GM18520 (cell line): Measurements from ENCODE around the gene UBE4B.

Source experiments
- ATAC-seq: cut with Tn5 transposase; IDR thresholded peaks from one replicate; pipeline ENCODE4 v1.9.1; 2021; ENCODE audit not compliant: unreplicated experiment

UBE4B gene

DNA sequence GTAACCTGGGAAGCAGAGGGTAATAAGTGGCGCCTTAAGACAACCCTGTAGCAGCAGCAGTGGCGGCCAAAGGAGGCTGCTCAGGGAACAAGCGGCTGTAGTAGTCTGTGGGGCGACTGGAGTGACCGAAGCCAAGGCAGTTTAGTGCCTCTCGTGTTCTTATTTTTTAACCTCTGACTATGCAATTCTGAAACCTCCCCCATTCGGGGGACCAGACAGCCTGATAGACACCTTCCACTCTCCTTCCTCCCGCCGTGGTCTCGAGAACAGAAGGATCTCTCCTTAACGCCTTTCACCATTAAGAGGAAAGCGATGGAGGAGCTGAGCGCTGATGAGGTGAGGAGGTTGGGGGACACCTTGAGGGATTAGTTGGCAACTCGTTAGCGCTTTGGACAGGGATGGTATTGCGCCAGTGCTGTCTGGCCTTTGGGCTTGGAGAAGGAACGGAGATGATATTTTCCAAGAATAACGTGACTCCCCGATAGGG is 644 bp downstream of the UBE4B start:
- no peak for ATAC-seq

DNA sequence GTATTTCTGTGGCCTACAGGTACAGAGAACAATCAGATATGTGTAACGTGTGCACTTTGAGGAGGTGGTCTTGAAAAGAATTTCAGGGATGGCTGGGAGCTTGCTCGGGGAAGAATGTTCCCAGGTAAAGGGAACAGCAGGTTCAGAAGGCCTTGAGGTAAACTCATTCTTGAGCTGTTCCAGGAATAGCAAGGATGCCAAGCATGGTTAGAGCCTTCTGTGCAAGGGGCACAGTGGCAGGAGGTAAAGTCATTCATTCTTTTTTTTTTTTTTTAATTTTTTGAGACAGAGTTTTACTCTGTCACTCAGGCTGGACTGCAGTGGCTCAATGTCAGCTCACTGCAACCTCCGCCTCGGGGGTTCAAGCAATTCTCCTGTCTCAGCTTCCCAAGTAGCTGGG is 10.0 kb downstream of the UBE4B start:
- no peak for ATAC-seq

DNA sequence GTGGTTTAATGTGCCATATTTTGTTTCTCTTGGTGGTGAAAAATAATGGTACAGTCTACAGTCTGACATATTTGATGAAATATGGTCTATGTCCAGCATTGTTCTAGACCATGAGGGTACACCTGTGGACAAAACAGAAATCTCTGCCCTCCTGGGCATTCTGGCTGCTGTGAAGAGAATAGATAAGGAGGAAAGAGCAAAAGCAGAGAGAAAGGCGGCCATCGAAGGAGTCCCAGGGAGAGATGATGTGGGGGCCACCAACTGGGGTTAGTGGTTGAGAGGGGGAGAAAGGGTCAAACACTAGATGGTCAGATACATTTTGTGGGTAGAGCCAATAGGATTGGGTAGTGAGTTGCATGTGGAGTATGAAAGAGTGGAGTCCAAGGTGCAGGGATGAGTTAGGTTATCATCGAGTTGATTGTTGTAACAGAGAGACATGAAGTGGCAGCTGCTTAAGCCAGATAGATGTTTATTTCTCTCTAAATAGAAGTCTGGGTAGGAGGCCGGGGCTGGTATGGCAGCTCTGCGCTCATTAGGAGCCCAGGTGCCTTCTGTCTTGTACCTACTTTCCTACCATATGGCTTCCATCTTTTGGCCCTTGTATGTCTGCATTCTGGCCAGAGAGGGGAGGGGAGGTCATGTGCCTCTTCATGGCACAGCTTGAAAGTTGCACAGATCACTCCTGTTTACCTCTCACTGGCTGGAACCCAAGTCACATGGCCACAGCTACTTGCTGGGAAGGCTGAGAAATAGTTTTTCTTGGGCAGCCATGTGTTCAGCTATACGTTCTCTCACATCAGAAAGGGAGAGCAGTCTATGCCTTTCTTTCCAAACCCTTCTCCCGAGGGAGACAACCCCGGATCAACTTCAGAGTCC is 13.0 kb downstream of the UBE4B start:
- ATAC-seq, result no peak

DNA sequence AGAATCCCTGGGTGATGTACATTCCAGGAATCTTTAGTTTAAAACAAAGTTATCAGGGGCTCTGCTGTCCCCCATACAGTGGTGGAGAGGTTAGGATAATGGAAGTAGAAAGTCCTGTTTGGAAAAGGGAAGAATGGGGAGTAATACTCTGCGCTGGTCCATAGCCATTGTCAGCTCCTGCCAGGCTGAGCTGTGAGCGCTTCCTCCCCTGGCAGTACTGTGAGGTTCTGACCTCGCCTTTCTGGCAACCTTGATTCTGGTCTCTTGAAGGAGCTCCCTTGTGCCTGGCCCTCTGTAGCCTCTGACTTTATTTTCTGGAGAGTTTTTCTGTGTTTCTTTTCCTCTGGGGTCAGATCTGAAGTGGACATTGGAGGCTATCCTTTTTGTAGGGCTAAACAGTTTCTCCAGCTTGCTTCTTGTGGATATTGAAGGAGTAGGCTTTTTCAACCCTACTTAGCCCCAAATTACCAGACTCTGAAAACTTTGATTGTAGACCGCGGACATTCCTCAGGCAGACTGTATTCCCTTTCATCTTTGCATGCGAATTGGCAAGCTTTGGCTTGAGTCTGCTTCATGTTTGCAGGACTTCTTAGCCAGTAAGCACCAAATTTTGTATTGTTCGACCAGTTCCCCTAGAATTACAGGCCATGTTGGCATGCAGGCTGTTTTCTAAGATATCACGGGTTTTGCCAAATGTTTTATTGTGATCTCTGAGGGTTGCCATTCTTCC is 13.8 kb downstream of the UBE4B start:
- ATAC-seq, result no peak

DNA sequence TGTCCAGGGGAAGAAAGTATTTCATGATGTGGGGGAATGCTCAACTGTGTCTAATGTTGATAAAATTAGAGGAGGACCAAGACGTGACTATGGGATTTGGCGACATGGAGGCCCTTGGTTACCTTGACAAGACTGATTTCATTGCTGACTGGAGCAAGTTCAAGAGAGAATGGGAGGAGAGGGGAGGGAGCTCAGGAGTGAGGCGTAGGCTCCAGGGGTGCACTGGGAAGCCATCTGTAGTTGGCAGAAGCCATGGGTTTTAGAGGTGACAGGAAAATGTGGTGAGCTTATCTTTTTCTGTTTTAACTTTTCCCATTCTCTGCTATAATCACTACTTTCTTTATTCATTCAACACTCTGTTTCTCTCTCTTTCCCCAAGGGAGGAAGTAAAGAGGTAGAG is 15.8 kb downstream of the UBE4B start:
- ATAC-seq, result no peak

DNA sequence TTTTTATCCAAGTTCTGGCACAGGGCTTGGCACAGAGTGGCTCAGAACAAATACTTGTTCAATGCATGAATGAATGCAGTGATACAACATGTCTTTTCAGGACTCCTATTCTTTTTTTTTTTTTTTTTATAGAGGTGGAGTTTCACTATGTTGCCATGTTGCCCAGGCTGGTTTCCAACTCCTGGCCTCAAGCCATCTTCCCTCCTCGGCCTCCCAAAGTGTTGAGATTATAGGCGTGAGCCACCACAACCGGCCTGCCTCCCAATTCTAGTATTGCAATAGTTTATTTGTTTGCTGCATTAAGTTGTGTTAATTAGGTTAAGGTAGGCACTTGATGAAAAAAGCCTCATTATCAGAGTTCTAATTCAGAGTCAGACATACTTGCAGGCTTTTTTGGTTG is 17.9 kb downstream of the UBE4B start:
- no peak for ATAC-seq

DNA sequence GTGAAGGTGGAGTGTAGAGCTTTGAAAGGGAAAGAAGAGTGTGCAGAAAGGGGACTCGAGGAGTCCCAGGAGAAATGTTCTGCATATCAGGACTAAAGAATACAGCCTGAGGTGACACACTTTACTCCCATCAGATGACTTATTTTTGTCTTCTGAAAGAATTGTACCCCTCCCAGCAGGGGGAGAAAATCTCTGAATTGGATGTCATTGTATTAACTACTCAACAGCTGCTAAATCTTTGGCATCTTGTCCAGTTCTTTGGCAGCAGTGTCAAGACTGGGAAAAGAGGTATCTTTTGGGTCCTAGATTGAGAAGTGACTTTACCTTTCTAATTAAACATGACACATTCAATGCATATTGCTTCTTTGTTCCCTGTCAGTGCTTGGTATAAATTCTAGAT is 18.9 kb downstream of the UBE4B start:
- ATAC-seq, result no peak

DNA sequence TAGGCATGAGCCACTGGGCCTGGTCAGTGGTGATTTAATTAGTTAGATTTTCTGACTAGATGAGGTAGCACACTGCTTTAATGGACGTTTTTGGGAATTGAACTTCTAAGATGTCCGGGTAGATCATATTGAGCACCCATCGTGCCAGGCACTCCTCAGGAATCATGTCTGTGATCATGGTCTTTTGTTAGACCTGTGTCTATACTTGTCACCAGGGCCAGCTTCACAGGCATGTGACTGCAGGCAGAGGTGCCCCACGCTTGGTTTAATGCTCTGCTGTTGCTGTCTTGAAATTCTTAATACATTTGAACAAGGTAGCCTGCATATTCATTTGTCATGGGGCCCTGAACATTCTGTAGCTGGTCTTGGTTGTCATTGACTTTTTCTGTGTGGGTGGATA is 19.6 kb downstream of the UBE4B start:
- ATAC-seq, result no peak

DNA sequence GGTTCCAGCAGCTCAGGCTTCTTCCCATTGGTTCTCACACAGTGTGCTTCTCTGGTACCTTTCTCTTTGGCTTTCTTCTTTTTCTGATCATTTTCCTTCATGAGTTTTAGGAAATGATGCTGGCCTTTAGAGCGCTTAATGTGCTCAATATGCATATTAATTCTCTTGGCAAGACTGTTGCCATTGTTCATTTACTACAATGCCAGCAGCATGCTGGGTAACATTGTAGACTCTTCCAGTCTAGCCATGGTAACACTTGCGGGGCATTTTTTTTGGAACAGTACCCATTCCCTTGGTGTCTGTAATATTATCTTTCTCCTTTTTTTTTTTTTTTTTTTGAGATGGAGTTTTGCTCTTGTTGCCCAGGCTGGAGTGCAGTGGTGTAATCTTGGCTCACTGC is 21.7 kb downstream of the UBE4B start:
- ATAC-seq, result no peak

DNA sequence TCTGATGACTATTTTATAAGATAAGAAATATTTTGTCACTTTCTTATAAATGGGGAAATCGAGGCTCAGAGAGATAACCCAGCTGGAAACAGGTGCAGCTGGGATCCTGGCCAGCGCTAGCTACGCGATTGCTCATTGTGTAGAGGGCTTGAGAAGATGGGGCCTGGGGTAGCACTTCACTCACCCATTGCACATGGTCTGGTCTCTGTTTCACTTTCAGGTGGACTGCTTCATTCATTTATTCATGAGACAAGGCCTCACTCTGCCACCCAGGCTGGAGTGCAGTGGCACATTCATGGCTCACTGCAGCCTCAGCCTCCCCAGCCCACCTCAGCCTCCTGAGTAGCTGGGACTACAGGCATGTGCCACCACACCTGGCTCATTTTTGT is 23.8 kb downstream of the UBE4B start:
- ATAC-seq, result no peak

DNA sequence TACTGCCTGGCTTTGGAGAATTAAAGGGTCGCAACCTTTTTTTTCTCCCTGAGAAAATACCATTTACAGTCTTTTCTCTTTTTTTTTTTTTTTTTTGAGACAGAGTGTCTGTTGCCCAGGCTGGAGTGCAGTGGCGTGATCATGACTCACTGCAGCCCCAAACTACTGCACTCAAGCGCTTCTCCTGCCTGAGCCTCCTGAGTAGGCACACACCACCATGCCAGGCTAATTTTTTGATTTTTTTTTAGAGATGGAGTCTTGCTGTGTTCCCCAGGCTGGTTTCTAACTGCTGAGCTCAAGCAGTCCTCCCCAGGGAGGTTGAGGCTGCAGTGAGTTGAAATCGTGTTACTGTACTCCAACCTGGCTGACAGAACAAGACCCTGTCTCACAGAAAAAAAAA is 24.6 kb downstream of the UBE4B start:
- no peak for ATAC-seq

DNA sequence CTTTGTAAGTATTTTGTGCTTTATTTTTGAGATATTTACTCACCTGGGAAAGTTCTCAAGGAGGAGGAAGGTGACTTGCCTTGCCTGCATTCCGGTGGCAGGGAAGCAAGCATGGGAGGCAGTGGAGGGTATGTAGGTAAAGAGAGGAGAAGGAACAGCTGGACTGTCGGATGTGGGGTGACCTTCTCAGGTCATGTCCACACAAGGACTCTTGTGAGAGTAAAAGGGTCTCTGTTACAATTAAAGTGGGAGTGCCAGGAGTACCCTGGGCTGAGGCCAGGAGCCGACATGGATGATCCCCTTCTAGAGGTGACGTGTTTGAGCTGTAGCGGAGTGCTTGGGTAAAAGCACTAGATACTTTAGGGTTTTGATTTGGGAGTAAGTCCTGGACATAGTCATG is 25.0 kb downstream of the UBE4B start:
- ATAC-seq, result no peak

DNA sequence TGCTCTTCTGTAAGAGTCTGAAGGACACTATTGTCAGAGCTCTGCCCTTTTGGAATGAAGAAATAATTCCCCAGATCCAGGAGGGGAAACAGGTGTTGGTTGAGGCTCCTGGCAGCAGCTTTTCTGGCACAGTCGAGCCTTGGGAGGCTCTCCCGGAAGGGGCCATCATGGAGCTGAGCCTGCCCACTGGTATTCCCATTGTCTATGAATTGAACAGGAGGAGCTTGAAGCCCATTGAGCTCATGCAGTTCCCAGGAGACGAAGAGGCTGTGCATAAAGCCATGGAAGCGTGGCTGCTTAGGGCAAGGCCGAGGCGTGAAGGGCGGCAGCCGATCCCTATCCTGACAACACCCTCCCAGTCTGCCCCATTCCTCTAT is 26.6 kb downstream of the UBE4B start:
- no peak for ATAC-seq

DNA sequence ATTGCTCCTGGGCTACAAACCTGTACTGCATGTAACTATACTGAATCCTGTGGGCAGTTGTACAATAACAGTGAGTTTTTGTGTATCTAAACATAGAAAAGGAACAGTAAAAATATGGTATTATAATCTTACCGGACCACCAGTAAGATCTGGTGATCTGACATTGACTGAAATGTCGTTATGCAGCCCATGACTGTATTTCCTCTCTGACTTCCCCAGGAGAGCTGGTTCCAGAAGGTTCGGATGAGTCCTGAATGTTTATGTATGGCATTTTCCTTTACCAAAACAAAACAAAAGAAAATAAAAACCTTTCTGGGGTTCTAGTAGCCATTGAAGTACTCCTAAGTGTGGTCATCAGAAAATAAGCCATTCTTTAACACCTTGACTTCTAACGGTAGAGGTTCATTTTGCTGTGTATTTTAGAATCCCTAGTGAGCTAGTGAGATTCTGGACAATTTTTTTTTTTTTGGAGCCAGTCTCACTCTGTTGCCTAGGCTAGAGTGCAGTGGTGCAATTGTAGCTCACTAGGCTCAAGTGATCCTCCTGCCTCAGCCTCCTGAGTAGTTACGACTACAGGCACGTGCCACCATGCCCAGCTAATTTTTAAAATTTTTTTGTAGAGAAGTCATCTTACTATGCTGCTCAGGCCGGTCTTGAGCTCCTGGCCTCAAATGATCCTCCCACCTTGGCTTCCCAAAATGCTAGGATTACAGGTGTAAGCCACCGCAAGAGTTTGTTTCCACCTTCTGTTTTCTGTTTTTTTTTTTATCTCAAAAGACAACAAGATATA is 27.7 kb downstream of the UBE4B start:
- no peak for ATAC-seq

DNA sequence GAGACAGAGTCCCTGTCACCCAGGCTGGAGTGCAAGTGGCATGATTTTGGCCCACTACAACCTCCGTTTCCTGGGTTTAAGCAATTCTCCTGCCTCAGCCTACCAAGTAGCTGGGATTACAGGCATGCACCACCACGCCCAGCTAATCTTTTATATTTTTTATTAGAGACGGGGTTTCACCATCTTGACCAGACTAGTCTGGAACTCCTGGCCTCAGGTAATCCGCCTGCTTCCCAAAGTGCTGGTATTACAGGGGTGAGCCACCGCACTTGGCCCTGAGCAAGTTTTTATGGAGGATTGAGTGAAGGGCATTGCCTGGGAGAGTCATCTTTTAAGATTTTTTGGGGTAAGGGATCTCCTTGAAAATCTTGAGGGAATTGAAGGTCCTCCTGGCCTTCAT is 28.5 kb downstream of the UBE4B start:
- ATAC-seq, result no peak

DNA sequence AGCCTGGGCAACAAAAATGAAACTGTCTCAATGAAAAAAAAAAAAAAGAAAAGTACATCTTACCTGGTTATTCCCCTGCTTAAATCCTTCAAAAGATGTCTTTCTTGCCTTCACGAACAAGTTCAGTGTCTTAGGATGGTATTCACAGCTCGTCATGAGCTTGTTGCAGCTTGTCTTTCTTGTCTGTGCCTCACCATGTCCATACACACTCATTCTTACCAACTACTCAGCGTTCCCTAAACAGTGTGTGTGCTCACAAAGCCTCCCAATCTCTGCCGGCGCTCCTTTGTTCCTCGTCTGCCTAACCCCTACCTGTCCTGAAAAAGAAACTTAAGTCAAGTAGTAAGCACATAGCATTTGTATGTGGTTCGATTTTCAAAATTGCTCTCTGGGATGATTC is 31.1 kb downstream of the UBE4B start:
- no peak for ATAC-seq

DNA sequence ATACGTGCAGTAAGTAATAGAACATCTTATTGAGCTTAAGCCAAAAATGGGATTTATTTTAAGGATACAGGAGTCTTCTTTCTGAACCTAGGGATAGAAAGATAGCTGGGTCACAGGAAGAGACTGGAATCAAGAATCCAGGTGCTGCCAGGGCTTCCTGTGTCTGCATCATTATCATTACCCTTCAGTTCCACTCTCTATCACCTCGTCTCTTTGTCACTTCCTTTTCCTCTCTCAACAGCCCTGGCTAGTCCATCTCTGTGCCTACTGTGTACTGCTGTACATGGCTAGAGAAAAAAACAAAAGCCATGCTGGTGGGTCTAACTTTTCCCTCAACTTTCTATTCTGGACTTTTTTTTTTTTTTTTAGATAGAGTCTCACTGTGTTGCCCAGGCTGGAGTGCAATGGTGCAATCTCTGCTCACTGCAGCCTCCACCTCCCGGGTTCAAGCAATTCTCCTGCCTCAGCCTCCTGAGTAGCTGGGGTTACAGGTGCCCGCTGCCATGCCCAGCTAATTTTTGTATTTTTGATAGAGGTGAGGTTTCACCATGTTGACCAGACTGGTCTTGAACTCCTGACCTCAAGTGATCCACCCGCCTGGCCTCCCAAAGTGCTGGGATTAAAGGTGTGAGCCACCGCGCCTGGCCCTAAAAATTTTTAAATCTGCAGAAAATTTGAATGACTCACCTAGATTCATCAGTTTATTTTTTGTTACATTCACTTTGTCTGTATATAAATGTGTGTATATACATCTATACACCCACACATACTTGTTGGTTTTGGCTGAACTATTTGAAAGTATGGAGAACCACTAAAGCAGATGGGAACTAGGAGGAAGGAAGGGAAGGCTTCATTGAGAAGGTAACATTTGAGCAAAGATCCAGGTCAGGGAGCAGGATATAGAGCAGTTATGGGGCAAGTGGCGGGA is 31.9 kb downstream of the UBE4B start:
- no peak for ATAC-seq

DNA sequence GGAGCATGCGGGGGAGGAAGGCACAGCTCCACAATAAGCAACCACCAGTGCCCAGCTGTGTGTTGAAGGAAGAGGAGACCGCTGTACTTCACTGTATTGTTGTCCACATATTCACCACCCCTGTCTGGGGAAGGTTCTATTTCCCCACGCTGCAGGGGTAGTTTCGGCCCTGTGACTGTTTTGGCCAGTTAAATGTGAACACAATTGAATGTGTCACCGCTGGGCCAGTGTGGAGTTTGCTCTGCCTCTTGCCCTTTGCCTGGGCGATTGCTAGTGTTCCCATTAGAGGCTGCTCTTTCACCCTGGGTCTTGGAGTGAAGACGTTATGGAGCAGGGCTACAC is 32.6 kb downstream of the UBE4B start:
- ATAC-seq, result no peak

DNA sequence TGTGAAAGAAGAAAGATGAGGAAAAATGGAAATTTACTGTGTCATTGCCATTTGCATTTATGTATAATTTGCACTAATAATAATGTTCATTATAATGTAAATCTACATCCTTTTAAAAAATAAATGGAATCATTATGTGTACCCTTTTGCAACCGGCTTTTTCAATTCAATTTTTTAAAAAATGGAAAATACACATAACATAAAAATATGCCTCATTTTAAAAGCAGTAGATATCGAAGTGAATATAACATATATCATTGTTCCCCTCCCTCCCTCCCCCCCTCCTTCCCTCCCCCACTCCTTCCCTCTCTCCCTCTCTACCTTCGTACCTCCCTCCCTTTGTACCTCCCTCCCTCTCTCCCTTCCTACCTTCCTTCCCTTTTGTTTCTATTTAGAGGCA is 33.0 kb downstream of the UBE4B start:
- ATAC-seq, result no peak

DNA sequence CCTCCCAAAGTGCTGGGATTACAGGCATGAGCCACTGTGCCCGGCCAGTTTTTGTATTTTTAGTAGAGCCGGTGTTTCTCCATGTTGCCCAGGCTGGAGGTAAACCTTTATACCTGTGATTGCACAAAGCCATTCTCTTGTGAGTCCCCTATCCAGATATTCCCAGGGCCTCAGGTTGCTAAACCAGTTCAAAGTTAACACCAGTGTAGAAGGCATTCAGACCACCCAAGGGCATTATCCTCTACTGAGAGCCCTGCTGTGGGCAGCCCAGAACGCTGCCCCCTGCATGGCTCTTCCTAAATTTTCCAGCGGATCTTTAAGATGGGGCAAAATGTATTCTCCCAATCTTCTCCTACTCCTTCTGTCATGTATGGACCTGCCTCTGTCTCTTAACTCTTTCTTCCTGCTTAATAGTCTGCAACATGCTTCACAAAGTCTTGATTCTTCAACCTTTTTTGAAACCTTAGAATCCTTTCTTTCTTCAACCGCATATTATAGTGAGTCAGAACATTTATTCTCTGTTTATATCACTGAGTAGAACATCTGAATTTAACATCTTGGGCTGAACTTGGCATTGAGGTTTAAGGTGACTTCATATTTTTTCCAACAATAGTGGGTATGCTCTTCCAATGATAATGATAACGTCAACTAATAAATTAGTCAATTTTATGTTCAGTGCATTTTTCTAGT is 36.0 kb downstream of the UBE4B start:
- no peak for ATAC-seq
